Ureter (tissue), 1 donor: ENCODE results near the gene CPB1. TPM values are rescaled to one million over a fixed set of nuclear protein-coding genes. Genes with fewer than 3 reads are reported as not detected.

ENCODE experiments used
- DNase-seq: peaks from one replicate; pipeline ENCODE4 v3.0.0-alpha.2; 2020; ENCODE audit warnings: low spot score
- total RNA-seq: library from RNA; stranded (reverse); gene quantifications from one replicate; pipeline ENCODE4 v1.2.4, GENCODE V29; 2023
- donor health status: DM: yes; HTN: yes; CAD: no.

CPB1 gene
- total RNA-seq, 1 donor from 2014 or later = not detected

GRCh38 chr3:148833223-148833622 is 5.6 kb downstream of the CPB1 start:
- DNase-seq = no peak

- DNase-seq = no peak
These were observed 12.2 kb downstream of the CPB1 start for GRCh38 chr3:148839805-148840204.

GRCh38 chr3:148840451-148840850 is 12.8 kb downstream of the CPB1 start:
- no peak for DNase-seq

DNA sequence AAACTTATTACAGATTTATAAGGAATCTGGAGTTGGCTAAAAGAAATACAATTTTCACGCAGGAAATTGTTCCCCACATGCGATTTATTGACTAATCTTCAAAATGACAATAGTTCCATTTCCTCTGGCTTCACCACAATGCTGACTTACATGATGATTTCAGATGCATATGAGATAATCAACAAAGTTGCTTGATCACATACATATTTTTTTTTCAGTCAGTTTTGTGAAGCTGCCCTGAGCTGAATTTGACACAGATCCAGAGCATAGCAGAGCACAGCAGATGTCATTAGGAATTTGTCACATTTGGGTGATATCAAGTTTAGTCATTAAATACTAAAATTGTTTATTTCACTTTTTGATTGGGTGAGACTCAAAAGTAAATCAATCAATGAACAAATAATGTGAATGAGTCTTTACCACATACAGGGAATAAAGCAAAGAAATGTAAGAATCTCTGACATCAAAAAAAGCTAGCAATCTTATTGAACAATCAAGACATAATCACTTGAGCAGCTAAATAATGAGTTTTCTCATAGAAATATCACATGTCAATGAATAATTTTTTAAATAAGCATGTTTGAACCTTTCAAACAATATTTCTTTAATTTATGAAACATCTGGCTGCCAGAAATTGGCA is 18.3 kb downstream of the CPB1 start:
- no peak for DNase-seq

GRCh38 chr3:148847351-148847750 is 19.7 kb downstream of the CPB1 start:
- DNase-seq = no peak

GRCh38 chr3:148848410-148848809 is 20.8 kb downstream of the CPB1 start:
- no peak for DNase-seq

- DNase-seq = no peak
These were observed 24.8 kb downstream of the CPB1 start for GRCh38 chr3:148852271-148852992.

DNA sequence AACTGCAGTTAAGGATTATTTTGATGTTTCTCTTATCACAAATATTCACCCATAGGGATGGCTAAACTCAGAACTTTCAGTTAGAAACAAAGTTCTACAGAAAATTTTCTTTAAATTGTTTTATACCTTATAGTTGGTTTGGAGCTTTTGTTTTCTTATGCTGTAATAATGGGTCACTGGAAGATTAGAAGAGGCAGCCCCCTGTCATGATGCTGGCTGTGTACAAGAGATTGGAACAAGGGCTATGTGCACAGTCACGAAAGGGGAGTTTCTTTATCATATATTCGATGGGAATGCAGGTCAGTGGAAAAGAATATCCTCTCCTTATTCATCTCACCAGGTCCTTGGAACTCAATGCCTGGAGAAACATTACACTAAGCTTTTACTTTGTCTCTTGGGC is 25.5 kb downstream of the CPB1 start:
- no peak for DNase-seq

GRCh38 chr3:148854061-148854460 is 26.4 kb downstream of the CPB1 start:
- no peak for DNase-seq

DNA sequence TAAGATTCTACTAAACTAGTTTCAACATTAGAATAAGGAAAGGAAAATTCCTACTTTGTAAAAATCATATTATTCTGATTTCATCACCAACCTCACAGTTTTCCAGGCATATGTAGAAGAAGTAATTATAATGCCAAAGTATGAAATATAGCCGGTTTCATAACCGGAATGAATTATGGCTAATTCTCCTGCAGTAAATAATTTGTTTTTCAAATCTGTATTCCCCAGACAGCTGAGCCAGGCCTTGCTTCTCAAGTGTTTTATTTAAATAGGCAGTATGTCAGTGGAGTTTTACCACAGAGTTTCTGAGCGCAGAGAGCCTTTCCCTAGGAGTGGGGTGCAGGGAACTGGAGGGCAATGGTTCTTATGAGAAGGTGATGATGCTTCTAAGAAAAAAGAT is 28.8 kb downstream of the CPB1 start:
- DNase-seq = no peak

GRCh38 chr3:148857316-148857715 is 29.7 kb downstream of the CPB1 start:
- no peak for DNase-seq

DNA sequence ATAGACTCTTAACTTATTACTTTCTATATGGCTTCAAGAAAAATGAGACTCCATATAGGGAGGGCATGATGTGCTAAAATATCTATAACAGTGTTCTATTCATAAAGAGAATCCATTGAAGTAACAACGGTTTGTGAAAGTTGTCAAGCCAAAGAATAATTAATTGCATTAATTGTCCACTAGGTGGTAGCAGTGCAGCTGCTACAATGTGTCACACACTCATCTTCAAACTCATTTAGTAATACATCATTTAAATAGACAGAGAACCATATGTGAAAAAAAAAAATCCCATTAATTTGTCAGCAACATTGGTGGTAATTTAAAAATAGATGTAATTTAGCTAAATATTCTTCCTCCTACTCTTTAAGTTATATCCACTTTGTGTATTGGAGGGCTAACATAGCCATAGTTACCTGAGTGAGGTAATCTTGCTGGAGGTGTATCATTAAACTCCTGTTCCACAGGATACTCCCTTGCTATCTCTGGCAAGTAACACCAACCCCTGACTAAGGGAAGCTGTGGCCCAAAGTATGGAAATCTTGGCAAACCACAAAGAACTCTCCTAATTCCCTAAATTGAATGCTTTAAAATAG is 33.8 kb downstream of the CPB1 start:
- no peak for DNase-seq

GRCh38 chr3:148863297-148863696 is 35.7 kb downstream of the CPB1 start:
- DNase-seq = no peak

DNA sequence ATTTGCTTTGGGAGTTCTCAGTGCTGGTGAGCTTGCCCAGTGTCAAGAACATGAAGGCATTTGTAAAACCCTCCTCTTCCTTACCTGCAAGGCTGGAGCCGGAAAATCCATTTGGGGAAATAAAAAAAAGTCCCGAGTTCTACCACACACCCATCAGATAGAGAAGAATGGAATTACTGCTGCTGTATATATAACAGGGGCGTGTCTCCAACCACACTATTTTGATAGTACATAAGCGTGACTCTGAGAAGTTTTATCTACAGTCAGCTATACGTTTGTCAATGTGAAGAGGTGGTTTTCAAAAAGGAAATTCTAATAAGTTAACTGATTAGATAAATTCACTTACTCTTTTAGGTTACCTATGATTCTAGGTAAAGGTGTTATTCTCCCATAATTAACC is 36.2 kb downstream of the CPB1 start:
- no peak for DNase-seq

GRCh38 chr3:148865049-148865448 is 37.4 kb downstream of the CPB1 start, which contains the start of gene CPA3:
CPA3 (plus strand) TSS chr3:148865296; CDS start chr3:148865308, 12 bp downstream.
- no peak for DNase-seq

- DNase-seq = no peak
These were observed 38.6 kb downstream of the CPB1 start for GRCh38 chr3:148866261-148866660.

- no peak for DNase-seq
These were observed 45.8 kb downstream of the CPB1 start for GRCh38 chr3:148873270-148873927.

GRCh38 chr3:148873977-148874376 is 46.4 kb downstream of the CPB1 start:
- DNase-seq = no peak

DNA sequence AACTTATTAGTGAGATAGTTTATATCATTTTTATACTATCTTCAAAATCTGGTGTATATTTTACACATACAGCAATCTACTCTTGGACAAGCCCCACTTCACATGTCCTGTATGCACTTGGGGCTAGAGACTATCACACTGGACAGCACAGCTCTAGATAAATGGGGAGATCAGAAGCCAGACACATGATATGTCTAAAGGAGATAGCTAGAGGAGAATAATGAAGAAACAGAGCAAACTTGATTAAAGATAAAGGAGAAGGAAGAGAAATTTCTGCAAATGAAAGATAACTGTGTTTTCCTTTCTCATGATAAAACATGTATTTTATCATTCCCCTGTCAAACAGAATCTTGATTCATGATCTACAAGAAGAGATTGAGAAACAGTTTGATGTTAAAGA is 50.5 kb downstream of the CPB1 start:
- DNase-seq = no peak

GRCh38 chr3:148879256-148879655 is 51.6 kb downstream of the CPB1 start:
- DNase-seq = no peak

GRCh38 chr3:148880681-148881080 is 53.1 kb downstream of the CPB1 start:
- DNase-seq = no peak

DNA sequence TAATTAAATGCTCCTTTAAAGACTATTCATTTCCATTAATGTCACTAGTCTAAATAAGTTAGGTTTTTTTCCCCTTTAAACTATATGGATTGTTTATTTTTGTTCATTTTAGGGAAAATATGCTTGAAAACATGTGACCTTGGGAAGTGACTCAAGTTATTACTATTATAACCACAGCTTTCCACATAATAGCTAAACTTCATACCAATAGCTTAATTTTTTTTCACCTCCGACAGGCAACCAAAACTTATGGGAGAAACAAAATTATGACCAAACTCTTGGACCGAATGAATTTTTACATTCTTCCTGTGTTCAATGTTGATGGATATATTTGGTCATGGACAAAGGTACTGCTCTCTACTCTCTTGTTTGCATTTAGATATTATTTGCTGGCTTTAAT is 53.7 kb downstream of the CPB1 start:
- no peak for DNase-seq

DNA sequence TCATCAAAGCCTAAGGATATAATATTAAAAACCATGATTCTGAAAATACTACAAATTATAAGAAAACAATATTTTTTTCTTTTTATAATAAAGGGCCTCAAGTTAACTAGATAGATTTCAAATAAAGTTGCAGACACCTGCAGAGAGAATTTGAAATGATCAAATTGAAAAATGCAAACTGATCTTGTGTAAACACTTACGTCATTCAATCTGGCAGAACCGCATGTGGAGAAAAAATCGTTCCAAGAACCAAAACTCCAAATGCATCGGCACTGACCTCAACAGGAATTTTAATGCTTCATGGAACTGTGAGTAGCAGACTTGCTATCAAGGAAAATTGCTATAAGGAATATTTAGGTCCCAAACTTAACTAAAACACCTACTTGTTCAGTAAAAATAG is 54.7 kb downstream of the CPB1 start:
- no peak for DNase-seq
